Tibial nerve (tissue), 3 donors: ENCODE measurements around the gene DISC1.

Experiments
- EP300 ChIP-seq, 2 donors: sonication (generic); formaldehyde crosslinking; IDR thresholded peaks; one replicate each; pipeline ENCODE4 v1.6.1; 2017; ENCODE audit warnings: antibody characterized with exemption in 2 of 2, mild to moderate bottlenecking in 1 of 2
- POLR2A ChIP-seq, 2 donors: fragments of 450-650 bp; IDR thresholded peaks; one replicate each; pipeline ENCODE4 v1.6.1; 2017; ENCODE audit warnings: antibody characterized with exemption in 2 of 2, mild to moderate bottlenecking in 2 of 2, moderate library complexity in 2 of 2

GRCh38 chr1:231611851-231612250 lies 14.7 kb upstream of the DISC1 start:
- no peak for TF ChIP-seq POLR2A (IDR thresholded peaks at IDR 0.05)
- no peak for TF ChIP-seq EP300 (IDR thresholded peaks at IDR 0.05)
